Parathyroid adenoma (tissue), 2 donors: ENCODE measurements around the gene ENO1.

Experiments used
- H2AFZ ChIP-seq: fragments of 300-600 bp; sonication (generic); one replicate; pipeline ENCODE4 v1.7.0; 2017; ENCODE audit warnings: antibody characterized with exemption, mild to moderate bottlenecking
- H3K27ac ChIP-seq: fragments of 300-600 bp; sonication (generic); one replicate; pipeline ENCODE4 v1.7.0; 2017
- H3K27me3 ChIP-seq: fragments of 300-600 bp; sonication (generic); one replicate; pipeline ENCODE4 v1.7.0; 2017; ENCODE audit warnings: low read length; ENCODE audit not compliant: control insufficient read depth, insufficient read depth
- H3K36me3 ChIP-seq: fragments of 300-600 bp; sonication (generic); one replicate; pipeline ENCODE4 v1.7.0; 2017; ENCODE audit warnings: low read length; ENCODE audit not compliant: control insufficient read depth, insufficient read depth
- H3K4me1 ChIP-seq: fragments of 300-600 bp; sonication (generic); one replicate; pipeline ENCODE4 v1.7.0; 2017; ENCODE audit warnings: control low read depth
- H3K4me2 ChIP-seq: fragments of 300-600 bp; sonication (generic); one replicate; pipeline ENCODE4 v1.7.0; 2017; ENCODE audit warnings: low read length
- H3K4me3 ChIP-seq: fragments of 300-600 bp; sonication (generic); one replicate; pipeline ENCODE4 v1.7.0; 2017; ENCODE audit warnings: low read depth, low read length
- H3K79me2 ChIP-seq: fragments of 300-600 bp; sonication (generic); one replicate; pipeline ENCODE4 v1.7.0; 2017; ENCODE audit warnings: control low read depth
- H3K9ac ChIP-seq: fragments of 300-600 bp; sonication (generic); one replicate; pipeline ENCODE4 v1.7.0; 2017; ENCODE audit warnings: mild to moderate bottlenecking
- H3K9me3 ChIP-seq: fragments of 300-600 bp; sonication (generic); one replicate; pipeline ENCODE4 v1.7.0; 2017; ENCODE audit warnings: low read length; ENCODE audit not compliant: control insufficient read depth
- TF ChIP-seq, protein P1 (sequence below): fragments of 300-600 bp; sonication (generic); IDR thresholded peaks from one replicate; pipeline ENCODE4 v1.7.0; 2017; ENCODE audit warnings: antibody characterized with exemption, mild to moderate bottlenecking
- donor health status: primary hyperparathyroidism.

The ENO1 gene

DNA sequence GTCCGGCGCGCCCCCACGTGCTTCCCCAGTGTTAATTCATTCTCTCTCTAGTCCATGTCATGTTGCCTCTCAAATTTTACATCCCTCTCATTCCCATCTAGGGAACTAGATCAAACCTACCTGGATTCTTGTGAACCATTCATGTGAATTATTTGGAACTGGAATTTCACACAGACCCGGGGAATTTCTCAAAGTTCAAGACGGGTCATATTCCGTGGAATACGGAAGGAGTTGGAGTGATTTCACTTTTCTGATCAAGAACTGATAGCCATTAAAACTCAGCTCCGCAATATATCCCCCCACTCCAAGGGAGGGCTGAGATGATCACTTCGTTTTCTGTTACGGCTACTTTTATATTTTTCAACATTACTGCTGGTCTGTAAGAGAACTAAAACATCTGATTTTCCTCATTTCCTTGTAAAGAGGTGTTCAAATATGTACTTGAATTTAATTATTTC is 1.0 kb upstream of the ENO1 start:
- no peak overlapping the region for H3K9ac ChIP-seq
- H3K79me2 ChIP-seq, result peaks cover 8% of the 10 kb centered on the region

DNA sequence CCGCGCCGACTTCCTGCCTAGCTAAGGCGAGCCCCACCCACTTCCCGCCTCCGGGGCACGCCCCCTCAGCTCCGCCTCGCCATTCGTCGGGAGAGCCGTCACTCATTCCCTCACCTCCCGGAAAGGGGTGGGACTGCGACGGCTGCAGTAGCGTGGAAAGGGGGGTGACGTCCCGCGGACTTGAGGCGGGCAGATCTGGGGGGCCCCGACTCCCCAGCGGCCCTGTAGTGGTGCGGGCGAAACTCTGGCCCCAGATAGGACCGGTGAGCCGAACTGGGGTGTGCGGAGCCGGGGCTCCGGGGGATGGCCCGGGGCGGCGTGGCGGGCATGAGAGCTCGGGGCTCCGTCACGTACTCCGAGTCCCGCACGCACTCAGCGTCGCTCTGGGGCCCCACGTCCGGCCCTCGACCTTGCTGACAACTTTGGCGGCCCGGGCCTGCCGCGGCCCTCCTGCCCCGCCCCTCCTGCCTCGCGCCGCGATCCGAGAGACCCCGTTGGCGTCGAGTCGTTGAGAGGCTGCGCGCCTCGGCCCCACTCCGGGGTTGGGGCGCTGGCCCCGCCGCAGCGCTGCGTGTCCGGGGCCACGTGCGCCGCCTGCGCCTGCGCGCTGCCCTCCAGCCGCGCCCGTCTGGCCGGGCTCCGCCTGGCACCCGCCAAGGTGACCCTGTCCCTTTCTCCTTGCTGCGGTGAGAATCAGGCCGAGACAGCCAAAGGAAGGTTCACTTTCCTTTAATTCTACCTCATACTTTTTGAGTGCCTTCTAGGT is 395 bp upstream of the ENO1 start:
- peak overlapping the region; percentile 97 for H3K4me3 ChIP-seq
- H3K9ac ChIP-seq, result peak overlapping the region; percentile 53
- TF ChIP-seq, protein P1, sequence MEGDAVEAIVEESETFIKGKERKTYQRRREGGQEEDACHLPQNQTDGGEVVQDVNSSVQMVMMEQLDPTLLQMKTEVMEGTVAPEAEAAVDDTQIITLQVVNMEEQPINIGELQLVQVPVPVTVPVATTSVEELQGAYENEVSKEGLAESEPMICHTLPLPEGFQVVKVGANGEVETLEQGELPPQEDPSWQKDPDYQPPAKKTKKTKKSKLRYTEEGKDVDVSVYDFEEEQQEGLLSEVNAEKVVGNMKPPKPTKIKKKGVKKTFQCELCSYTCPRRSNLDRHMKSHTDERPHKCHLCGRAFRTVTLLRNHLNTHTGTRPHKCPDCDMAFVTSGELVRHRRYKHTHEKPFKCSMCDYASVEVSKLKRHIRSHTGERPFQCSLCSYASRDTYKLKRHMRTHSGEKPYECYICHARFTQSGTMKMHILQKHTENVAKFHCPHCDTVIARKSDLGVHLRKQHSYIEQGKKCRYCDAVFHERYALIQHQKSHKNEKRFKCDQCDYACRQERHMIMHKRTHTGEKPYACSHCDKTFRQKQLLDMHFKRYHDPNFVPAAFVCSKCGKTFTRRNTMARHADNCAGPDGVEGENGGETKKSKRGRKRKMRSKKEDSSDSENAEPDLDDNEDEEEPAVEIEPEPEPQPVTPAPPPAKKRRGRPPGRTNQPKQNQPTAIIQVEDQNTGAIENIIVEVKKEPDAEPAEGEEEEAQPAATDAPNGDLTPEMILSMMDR, result no peak
- no peaks in the 10 kb centered on the region for H3K36me3 ChIP-seq
- no peaks in the 10 kb centered on the region for H3K9me3 ChIP-seq
- H3K27ac ChIP-seq, result peak overlapping the region; percentile 97
- peak overlapping the region; percentile 94 for H2AFZ ChIP-seq
- peaks cover 8% of the 10 kb centered on the region for H3K79me2 ChIP-seq
- peaks cover 16% of the 10 kb centered on the region for H3K4me1 ChIP-seq
- no peaks in the 10 kb centered on the region for H3K27me3 ChIP-seq
- H3K4me2 ChIP-seq, result peak overlapping the region; percentile 92

More for the DNA sequence above, 1.0 kb upstream of the ENO1 start:
- peak overlapping the region; percentile 92 for H3K4me2 ChIP-seq
- peak overlapping the region; percentile 14 for H2AFZ ChIP-seq
- H3K9me3 ChIP-seq, result no peaks in the 10 kb centered on the region
- H3K36me3 ChIP-seq, result no peaks in the 10 kb centered on the region
- peak overlapping the region; percentile 97 for H3K4me3 ChIP-seq
- peaks cover 12% of the 10 kb centered on the region for H3K4me1 ChIP-seq
- TF ChIP-seq, protein P1, result no peak
- H3K27ac ChIP-seq, result peak overlapping the region; percentile 97
- no peaks in the 10 kb centered on the region for H3K27me3 ChIP-seq

DNA sequence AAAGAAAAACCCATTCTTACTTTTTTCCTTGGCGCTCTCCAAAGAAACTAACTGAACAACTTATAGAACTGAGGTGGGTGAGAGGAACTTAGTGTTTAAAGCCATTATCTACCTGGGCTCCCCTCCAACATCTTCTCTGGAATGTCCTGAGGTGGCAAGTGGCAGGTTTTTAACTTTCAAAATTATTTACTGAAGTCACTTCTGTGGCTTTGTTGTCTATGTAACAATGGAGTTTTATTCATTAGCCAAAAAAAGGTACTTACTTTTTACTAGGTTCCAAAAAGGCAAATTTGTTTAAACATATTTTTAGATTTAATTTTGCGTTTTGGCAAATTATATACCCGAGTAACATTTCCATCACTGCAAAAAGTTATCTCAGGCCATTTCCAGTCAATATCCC is 2.4 kb downstream of the ENO1 start:
- Histone ChIP-seq H2AFZ (no peak overlapping the region), H3K27me3 (no peaks in the 10 kb centered on the region), H3K36me3 (no peaks in the 10 kb centered on the region), H3K9me3 (no peaks in the 10 kb centered on the region), H3K79me2 (peaks cover 8% of the 10 kb centered on the region), H3K27ac (no peak overlapping the region), H3K4me1 (peaks cover 16% of the 10 kb centered on the region), H3K9ac (no peak overlapping the region), H3K4me3 (peak overlapping the region; percentile 18), H3K4me2 (peak overlapping the region; percentile 16)
- TF ChIP-seq, protein P1, result no peak

DNA sequence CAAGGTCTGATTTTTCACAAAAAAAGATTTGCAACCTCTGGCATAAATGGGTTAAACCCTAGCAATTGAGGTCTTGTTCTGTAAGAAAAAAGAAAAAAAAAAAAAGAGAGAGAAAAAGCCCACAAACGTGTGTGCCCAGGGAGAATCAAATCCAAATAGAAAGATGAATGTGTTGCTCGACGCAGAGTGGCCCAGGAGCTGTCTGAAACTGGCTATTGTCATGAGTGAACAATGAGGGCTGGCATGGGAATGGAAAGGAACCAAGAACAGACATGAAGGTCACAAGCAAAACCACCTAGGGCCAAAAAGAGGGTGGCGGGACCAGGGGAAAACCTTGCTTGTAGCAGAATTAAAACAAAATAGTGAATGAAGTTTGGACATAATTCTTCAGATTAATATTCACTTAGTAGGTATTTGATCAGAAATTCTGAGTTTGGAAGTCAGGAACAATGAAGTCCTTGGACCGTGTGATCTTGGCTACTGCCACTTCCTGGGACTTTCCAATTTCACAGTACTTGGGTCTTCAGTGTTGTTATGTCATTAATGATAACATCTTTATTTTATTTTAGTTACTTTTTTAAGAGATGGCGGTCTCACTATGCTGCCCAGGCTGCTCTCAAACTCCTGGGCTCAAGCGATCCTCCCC is 3.1 kb downstream of the ENO1 start:
- Histone ChIP-seq H3K4me2 (peak overlapping the region; percentile 16), H3K36me3 (no peaks in the 10 kb centered on the region), H3K9me3 (no peaks in the 10 kb centered on the region), H3K4me1 (peaks cover 11% of the 10 kb centered on the region), H3K79me2 (peaks cover 8% of the 10 kb centered on the region), H3K27ac (no peak overlapping the region), H3K27me3 (no peaks in the 10 kb centered on the region), H3K4me3 (no peak overlapping the region), H2AFZ (no peak overlapping the region), H3K9ac (no peak overlapping the region)
- TF ChIP-seq, protein P1, result no peak
